Stimulated activated naive CD4-positive, alpha-beta T cell treated with Interleukin-2 at 50 U/mL for 16 hours (primary cell): ENCODE measurements around the gene STK25.
"Not testable (repeated sequence)": the region's sequence is repeated elsewhere in the genome, so short reads cannot be mapped to it uniquely, and the experiment has no call there.

Experiments
- DNase-seq: peaks from one replicate; lab custom pipeline; 2025; lab: John Stamatoyannopoulos, UW

The STK25 gene

DNA sequence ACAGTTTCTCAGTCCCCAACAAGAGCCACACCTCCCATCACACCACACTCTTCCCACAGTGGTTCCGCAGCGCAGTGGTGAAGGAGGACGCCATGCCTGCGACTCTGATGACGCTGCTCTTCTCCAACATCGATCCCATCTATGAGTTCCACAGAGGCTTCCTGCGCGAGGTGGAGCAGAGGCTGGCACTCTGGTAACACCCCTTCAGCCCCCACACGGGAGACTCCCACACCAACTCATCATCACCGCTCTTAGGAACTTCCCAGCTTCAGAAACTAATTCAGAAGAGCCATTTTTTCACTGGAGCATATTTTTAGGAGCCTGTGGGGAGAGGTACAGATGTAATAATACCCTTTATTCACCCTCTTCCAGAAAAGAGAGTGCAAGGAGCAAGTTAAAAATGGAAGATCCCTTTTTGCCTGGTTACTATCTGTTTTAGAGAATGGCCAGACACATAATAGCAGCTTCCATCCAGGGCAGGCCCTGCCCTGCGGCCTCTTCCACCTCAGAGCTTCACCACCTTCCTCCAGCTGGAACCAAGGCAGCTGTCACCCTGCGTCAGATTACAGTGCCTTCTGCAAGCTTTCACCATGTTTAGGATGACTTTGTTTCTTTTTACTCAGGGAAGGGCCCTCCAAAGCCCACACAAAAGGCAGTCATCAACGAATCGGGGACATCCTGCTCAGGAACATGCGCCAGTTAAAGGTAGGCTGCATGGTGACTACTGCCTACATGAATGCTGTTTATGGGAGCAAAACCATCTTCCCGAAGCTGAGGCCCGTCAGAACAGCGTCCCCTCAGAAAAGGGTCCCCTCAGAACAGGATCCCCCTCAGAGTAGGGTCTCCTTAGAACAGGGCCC is 44.9 kb downstream of the STK25 start:
- no peak for DNase-seq

DNA sequence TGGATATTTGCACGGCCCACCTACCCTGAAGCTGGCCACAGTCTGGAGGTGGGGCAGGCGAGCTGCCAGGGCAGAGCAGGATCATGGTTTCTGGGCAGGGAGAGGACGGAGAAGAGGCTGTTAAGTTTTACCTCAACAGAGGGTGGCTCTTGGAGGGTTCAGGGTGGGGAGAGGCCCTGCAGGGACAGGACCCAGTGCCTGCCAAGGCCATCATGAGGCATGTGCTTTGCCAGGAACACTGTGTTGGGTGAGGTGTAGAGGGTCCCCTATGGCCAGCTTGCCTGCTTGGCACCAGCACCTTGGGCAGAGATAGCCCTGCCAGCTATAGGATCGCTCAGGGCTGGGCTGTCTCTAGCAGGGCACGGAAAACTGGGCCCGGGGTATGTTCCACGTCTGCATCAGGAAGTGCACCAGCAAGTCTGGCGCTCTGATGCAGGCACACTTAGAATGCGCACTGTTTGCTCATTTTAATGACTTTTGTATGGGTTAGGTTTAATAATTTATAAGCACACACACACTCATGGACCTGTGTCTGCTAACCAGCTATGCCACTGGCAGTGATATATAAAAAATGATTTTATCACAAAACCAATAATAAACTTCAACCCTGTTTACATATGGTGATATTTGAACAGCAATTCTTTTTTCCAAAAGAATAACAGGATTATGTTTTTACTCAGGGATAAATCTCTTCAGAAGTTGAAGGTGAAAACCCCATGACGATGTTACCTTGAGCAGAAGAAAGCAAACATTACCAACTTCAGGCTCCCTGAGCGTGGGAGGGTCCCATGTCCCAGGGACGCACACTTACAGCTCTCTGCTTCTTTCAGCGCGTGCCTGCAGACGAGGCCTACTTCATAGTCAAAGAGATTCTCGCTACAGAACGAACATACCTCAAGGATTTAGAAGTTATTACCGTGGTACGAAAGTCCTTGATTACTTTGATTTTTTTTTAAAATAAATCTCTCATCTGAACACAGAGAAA is 46.4 kb downstream of the STK25 start:
- DNase-seq: no peak

- no peak for DNase-seq
Observed at GRCh38 chr2:241460631-241461030, 47.8 kb downstream of the STK25 start.

DNA sequence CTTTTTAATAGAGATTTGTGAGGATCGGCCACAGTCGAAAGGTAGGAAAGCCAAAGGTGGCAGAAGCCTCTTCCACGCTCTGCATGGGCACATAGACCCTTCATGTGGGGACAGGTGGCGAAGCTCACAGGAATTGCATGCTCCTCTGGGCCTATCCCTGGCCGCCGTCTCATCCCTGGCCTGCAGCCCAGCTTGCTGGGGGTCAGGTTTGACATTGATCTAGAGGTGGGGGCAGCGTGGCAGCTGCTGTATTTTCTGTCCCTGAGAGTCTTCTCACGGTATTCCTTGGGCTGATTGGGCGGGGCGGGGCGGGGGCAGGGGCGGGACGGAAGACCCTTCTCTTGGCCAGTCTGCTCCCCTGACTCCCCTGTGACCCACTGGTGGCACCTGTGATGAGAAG is 48.9 kb downstream of the STK25 start:
- no peak for DNase-seq

DNA sequence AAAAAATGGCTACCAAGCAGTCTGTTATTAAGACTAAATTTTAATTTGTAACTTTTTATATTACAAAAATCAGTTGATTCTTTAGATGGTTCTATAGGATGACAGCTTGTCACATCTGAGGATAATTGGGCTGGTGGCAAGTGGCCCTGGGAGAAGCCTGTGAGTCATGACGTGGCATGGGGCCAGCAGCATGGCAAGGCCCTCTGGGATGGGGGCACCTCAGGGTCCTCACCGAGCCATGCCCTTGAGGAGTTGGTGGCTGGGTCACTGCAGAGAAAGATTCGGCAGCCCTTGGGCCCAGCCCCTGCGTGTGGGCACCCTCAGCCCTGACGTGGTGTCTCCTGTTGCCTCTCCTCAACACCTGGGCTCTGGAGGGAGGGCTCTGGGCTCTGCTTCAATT is 49.7 kb downstream of the STK25 start:
- no peak for DNase-seq

DNA sequence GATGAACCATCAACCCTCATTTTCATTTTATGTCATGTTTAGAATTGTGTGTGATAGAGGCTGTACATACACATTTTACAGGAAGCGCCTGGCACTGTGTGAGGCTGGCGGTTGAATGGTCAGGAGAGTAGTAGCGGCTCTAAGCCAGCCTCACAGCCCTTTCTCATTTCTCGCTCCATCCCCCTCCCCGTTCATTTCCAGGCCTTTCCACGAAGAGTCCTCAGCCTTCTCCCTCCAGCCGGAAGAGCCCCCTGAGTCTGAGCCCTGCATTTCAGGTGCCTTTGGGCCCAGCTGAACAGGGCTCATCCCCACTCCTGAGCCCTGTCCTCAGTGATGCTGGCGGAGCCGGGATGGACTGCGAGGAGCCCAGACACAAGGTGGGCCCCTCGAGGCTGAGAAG is 51.8 kb downstream of the STK25 start:
- DNase-seq: no peak

DNA sequence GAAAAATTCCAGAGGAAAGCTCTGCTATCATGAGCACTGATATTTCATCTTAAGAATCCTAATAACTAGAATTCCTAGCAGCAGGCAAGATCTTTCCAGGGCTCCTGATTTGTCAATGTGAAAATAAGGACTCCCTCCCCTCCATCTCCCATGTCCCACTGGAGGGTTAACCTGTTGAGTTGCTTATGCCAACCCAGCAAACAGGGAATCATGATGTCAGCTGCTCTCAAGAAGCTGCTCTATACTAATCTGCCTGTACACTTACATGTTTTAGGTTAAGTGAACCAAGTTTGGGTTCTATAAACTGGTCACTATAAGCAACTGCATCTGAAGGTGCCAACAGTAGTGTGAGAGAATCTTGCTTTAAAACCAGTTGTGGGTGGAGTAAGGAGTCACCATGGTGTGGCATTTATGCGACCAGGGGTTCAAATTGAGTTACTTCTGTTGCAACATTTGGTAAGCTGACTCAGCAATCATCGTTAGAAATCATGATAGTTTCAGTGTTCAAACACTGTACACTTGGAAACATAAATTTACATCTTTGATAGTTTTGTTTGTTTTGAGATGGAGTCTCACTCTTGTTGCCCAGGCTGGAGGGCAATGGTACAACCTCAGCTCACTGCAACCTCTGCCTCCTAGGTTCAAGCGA is 53.4 kb downstream of the STK25 start:
- DNase-seq: no peak

DNA sequence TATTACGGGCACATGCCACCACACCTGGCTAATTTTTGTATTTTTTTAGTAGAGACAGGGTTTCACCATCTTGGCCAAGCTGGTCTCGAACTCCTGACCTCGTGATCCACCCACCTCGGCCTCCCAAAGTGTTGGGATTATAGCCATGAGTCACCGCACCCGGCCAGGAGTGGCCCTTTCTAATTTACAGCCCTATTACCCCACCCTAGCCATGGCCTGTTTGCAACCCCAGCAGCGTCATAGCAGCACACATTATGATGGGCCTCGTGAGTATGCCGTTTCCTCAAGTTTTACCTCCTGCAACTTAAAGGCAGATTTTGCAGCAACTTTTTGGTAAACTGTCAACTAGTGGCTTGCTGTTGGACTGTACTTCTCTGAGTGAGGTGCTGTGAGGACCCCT is 54.5 kb downstream of the STK25 start:
- not testable (repeated sequence) for DNase-seq

- DNase-seq: no peak
Observed at GRCh38 chr2:241451840-241452506, 56.4 kb downstream of the STK25 start.

GRCh38 chr2:241450092-241450491 is 58.3 kb downstream of the STK25 start:
- not testable (repeated sequence) for DNase-seq

GRCh38 chr2:241445426-241445825 is 63.0 kb downstream of the STK25 start:
- no peak for DNase-seq

GRCh38 chr2:241443486-241444223 is 64.7 kb downstream of the STK25 start:
- peak; percentile 84 for DNase-seq
